ENCODE results near the gene INPP4B. TPM values are rescaled to one million over a fixed set of nuclear protein-coding genes. Genes with fewer than 3 reads are reported as not detected.

Gene INPP4B
- total RNA-seq, 1 experiment from 2014 or later: 0.07 TPM

- no peaks in the 10 kb centered on the region for H3K4me1 Mint-ChIP-seq
- no peak overlapping the region for H2BK5ac ChIP-seq (ENCODE audit: insufficient read length, low read length)
- H3K14ac ChIP-seq (ENCODE audit: insufficient read depth, low read length): no peak overlapping the region
- no peaks in the 10 kb centered on the region for H3K9me3 ChIP-seq (ENCODE audit: control insufficient read depth, low read depth, low read length)
- no peaks in the 10 kb centered on the region for H3K36me3 Mint-ChIP-seq (ENCODE audit: insufficient read depth in 1 of 3, low read depth in 3 of 3)
- no peaks in the 10 kb centered on the region for H3K23me2 ChIP-seq (ENCODE audit: insufficient read length, low read depth, low read length, poor library complexity, severe bottlenecking)
- no peaks in the 10 kb centered on the region for H3K79me1 ChIP-seq (ENCODE audit: insufficient read depth, low read depth, low read length, poor library complexity, severe bottlenecking)
- H3K9me3 Mint-ChIP-seq: peaks cover 0 to 2% of the 10 kb centered on the region in 2 experiments; a peak in 3 of 5 replicates
- no peak overlapping the region for H3K27ac ChIP-seq (ENCODE audit: insufficient read length, low read depth, low read length)
- no peak overlapping the region for H3K18ac ChIP-seq (ENCODE audit: insufficient read length, low read depth, low read length)
- WGBS (ENCODE audit: extremely low coverage, insufficient read length, low lambda C conversion rate): no CpG with 5 or more reads among the region's 2 CpGs
- no peak overlapping the region for H2BK20ac ChIP-seq (ENCODE audit: low read depth, low read length, poor library complexity, severe bottlenecking)
- H3K27me3 Mint-ChIP-seq (ENCODE audit: low read depth): no peaks in the 10 kb centered on the region; the same call in 1 of the 2 replicates
- no peak overlapping the region for H3K4ac ChIP-seq (ENCODE audit: low read depth, low read length)
- no peak overlapping the region for H3K56ac ChIP-seq (ENCODE audit: insufficient read length, low read depth, low read length)
- H3K4me1 ChIP-seq (ENCODE audit: insufficient read depth, low read length): no peaks in the 10 kb centered on the region
- no peak for DNase-seq
- no peak overlapping the region for H3K23ac ChIP-seq (ENCODE audit: insufficient read length, low read depth, low read length)
- no peak overlapping the region for H3K9ac ChIP-seq (ENCODE audit: extremely low read depth, insufficient read length, low read length)
- no peaks in the 10 kb centered on the region for H3K27me3 ChIP-seq (ENCODE audit: insufficient read depth, low read length)
- H2AK5ac ChIP-seq (ENCODE audit: insufficient read length, low read length): no peak overlapping the region
- H2BK15ac ChIP-seq (ENCODE audit: low read depth, low read length): no peak overlapping the region
- H4K91ac ChIP-seq (ENCODE audit: insufficient read length, low read depth, low read length): no peak overlapping the region
- no peak overlapping the region for H3T11ph ChIP-seq (ENCODE audit: low read length)
- H4K20me1 ChIP-seq (ENCODE audit: control insufficient read depth, insufficient read depth, insufficient read length): no peaks in the 10 kb centered on the region
- no peak overlapping the region for H3K4me3 Mint-ChIP-seq
- no peak overlapping the region for H4K5ac ChIP-seq (ENCODE audit: insufficient read length, low read depth, low read length)
- no peak overlapping the region for H3K27ac Mint-ChIP-seq
- no peak overlapping the region for H2BK12ac ChIP-seq (ENCODE audit: insufficient read length, low read depth, low read length)
- H3K79me2 ChIP-seq (ENCODE audit: insufficient read depth, low read length): no peaks in the 10 kb centered on the region
- no peak overlapping the region for H2AFZ ChIP-seq (ENCODE audit: low read length)
- no peak overlapping the region for H4K8ac ChIP-seq (replicated peaks; ENCODE audit: insufficient read length, low read depth, low read length)
- H2BK120ac ChIP-seq (ENCODE audit: low read depth, low read length, poor library complexity, severe bottlenecking): no peak overlapping the region
- TF ChIP-seq, protein P1, sequence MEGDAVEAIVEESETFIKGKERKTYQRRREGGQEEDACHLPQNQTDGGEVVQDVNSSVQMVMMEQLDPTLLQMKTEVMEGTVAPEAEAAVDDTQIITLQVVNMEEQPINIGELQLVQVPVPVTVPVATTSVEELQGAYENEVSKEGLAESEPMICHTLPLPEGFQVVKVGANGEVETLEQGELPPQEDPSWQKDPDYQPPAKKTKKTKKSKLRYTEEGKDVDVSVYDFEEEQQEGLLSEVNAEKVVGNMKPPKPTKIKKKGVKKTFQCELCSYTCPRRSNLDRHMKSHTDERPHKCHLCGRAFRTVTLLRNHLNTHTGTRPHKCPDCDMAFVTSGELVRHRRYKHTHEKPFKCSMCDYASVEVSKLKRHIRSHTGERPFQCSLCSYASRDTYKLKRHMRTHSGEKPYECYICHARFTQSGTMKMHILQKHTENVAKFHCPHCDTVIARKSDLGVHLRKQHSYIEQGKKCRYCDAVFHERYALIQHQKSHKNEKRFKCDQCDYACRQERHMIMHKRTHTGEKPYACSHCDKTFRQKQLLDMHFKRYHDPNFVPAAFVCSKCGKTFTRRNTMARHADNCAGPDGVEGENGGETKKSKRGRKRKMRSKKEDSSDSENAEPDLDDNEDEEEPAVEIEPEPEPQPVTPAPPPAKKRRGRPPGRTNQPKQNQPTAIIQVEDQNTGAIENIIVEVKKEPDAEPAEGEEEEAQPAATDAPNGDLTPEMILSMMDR (conservative IDR thresholded peaks at IDR 0.05): no peak
- H3K4me2 ChIP-seq (ENCODE audit: insufficient read depth, insufficient read length, low read length): no peak overlapping the region
Observed at GRCh38 chr4:142112451-142112850, 733.6 kb downstream of the INPP4B start.

Data from H9 (cell line).